DOHH2 (cell line): ENCODE data around the gene TGDS.

ENCODE experiments used
- H3F3A ChIP-seq: fragments of 200-600 bp; sonication (generic), shearing (Covaris generic); 2 replicates; pipeline ENCODE4 v1.6.0; 2016; ENCODE audit warnings: antibody characterized with exemption, mild to moderate bottlenecking; ENCODE audit not compliant: control insufficient read depth, insufficient read depth
- H3K27ac ChIP-seq: fragments of 200-600 bp; sonication (generic); 2 replicates; pipeline ENCODE4 v1.5.1; 2014; ENCODE audit warnings: low read depth, mild to moderate bottlenecking, low read length, moderate library complexity
- H3K27me3 ChIP-seq: fragments of 200-600 bp; sonication (generic); 2 replicates; pipeline ENCODE4 v1.6.1; 2014; ENCODE audit warnings: mild to moderate bottlenecking, low read length, mixed read lengths; ENCODE audit not compliant: control insufficient read depth
- H3K36me3 ChIP-seq: fragments of 200-600 bp; sonication (generic); 2 replicates; pipeline ENCODE4 v1.6.1; 2014; ENCODE audit warnings: mild to moderate bottlenecking, low read length, moderate library complexity, mixed read lengths; ENCODE audit not compliant: control insufficient read depth
- H3K4me1 ChIP-seq: fragments of 200-600 bp; sonication (generic); 2 replicates; pipeline ENCODE4 v1.6.1; 2014; ENCODE audit warnings: mild to moderate bottlenecking, low read length, mixed read lengths; ENCODE audit not compliant: control insufficient read depth
- H3K4me2 ChIP-seq: fragments of 200-600 bp; sonication (generic); 2 replicates; pipeline ENCODE4 v1.6.0; 2014; ENCODE audit warnings: mild to moderate bottlenecking, low read length, moderate library complexity
- H3K4me3 ChIP-seq: fragments of 200-600 bp; sonication (generic); 2 replicates; pipeline ENCODE4 v1.5.1; 2014; ENCODE audit warnings: mild to moderate bottlenecking, low read length, mixed read lengths
- H3K79me2 ChIP-seq: fragments of 200-600 bp; sonication (generic); 2 replicates; pipeline ENCODE4 v1.6.1; 2014; ENCODE audit warnings: mild to moderate bottlenecking, low read length, mixed read lengths; ENCODE audit not compliant: control insufficient read depth
- H3K9me2 ChIP-seq: fragments of 200-600 bp; sonication (generic); replicated peaks from 2 replicates; pipeline ENCODE4 v1.6.1; 2014; ENCODE audit warnings: mild to moderate bottlenecking, low read length, mixed read lengths; ENCODE audit not compliant: control insufficient read depth
- H3K9me3 ChIP-seq: fragments of 200-600 bp; sonication (generic); 2 replicates; pipeline ENCODE4 v1.6.1; 2014; ENCODE audit warnings: antibody characterized with exemption, low read length, mixed read lengths; ENCODE audit not compliant: control insufficient read depth, insufficient read depth
- H4K20me1 ChIP-seq: fragments of 200-600 bp; sonication (generic); 2 replicates; pipeline ENCODE4 v1.6.0; 2014; ENCODE audit warnings: low read depth, mild to moderate bottlenecking, antibody characterized with exemption, low read length, moderate library complexity; ENCODE audit not compliant: control insufficient read depth, insufficient read depth
- EZH2phosphoT487 ChIP-seq: fragments of 200-600 bp; sonication (generic); IDR thresholded peaks from 2 replicates; pipeline ENCODE4 v1.6.1; 2017; ENCODE audit warnings: borderline replicate concordance, mild to moderate bottlenecking, antibody characterized with exemption, low read length, moderate library complexity, mixed read lengths
- TF ChIP-seq, protein P1 (sequence below): fragments of 200-600 bp; sonication (generic); IDR thresholded peaks from one replicate; pipeline ENCODE4 v1.5.1; 2014; ENCODE audit warnings: antibody characterized with exemption, mild to moderate bottlenecking, low read depth, low read length; ENCODE audit not compliant: poor library complexity, severe bottlenecking

The TGDS gene

DNA sequence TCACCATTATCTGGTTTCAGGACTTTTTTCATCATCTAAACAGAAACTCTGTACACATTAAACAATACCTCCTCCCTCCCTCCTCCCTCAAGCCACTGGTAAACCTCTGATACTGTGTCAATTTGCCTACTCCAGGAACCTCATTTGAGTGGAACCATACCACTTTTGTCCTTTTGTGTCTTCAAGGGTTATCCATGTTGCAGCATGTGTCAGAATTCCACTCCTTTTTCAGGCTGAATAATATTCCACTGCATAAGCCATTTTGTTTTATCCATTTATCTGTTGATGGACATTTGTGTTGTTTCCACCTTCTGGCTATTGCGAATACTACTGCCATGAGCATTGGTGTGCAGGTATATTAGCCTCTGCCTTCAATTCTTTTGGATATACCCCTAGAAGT, 27.5 kb downstream of the TGDS start:
- no peaks in the 10 kb centered on the region for H3K4me1 ChIP-seq
- no peak overlapping the region for H3K27ac ChIP-seq
- no peak overlapping the region for H3K4me2 ChIP-seq
- H3K9me3 ChIP-seq = no peaks in the 10 kb centered on the region
- TF ChIP-seq EZH2phosphoT487 = no peak
- TF ChIP-seq, protein P1, sequence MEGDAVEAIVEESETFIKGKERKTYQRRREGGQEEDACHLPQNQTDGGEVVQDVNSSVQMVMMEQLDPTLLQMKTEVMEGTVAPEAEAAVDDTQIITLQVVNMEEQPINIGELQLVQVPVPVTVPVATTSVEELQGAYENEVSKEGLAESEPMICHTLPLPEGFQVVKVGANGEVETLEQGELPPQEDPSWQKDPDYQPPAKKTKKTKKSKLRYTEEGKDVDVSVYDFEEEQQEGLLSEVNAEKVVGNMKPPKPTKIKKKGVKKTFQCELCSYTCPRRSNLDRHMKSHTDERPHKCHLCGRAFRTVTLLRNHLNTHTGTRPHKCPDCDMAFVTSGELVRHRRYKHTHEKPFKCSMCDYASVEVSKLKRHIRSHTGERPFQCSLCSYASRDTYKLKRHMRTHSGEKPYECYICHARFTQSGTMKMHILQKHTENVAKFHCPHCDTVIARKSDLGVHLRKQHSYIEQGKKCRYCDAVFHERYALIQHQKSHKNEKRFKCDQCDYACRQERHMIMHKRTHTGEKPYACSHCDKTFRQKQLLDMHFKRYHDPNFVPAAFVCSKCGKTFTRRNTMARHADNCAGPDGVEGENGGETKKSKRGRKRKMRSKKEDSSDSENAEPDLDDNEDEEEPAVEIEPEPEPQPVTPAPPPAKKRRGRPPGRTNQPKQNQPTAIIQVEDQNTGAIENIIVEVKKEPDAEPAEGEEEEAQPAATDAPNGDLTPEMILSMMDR = no peak
- no peaks in the 10 kb centered on the region for H3K9me2 ChIP-seq
- H3K27me3 ChIP-seq = no peaks in the 10 kb centered on the region
- no peaks in the 10 kb centered on the region for H4K20me1 ChIP-seq
- no peaks in the 10 kb centered on the region for H3K79me2 ChIP-seq
- H3F3A ChIP-seq = no peaks in the 10 kb centered on the region
- peaks cover 29% of the 10 kb centered on the region for H3K36me3 ChIP-seq
- H3K4me3 ChIP-seq = no peak overlapping the region

DNA sequence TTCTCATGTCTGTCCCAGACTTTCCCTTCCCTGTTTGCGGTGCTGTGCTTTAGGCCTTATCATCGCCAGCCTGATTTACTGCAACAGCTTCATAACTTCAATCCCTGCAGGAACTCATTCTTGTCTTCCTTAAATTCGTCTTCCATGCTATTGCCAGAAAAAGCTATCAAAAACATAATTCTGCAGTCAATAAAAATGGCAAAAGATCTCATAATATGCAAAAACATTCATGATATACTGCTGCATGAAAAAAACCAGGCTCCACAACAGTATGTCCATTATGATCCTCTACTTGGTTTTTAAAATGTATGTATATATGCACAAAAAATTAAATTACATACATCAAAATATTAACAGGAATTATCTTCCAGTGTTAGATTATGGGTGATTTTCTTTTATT, 28.4 kb downstream of the TGDS start:
- Histone ChIP-seq H3K27ac (no peak overlapping the region), H3F3A (no peaks in the 10 kb centered on the region), H3K9me2 (no peaks in the 10 kb centered on the region), H3K9me3 (no peaks in the 10 kb centered on the region), H3K4me3 (no peak overlapping the region), H3K79me2 (no peaks in the 10 kb centered on the region), H3K36me3 (peaks cover 20% of the 10 kb centered on the region), H3K4me1 (no peaks in the 10 kb centered on the region), H3K4me2 (no peak overlapping the region), H4K20me1 (no peaks in the 10 kb centered on the region), H3K27me3 (no peaks in the 10 kb centered on the region)
- TF ChIP-seq, protein P1 = no peak
- TF ChIP-seq EZH2phosphoT487 = no peak

DNA sequence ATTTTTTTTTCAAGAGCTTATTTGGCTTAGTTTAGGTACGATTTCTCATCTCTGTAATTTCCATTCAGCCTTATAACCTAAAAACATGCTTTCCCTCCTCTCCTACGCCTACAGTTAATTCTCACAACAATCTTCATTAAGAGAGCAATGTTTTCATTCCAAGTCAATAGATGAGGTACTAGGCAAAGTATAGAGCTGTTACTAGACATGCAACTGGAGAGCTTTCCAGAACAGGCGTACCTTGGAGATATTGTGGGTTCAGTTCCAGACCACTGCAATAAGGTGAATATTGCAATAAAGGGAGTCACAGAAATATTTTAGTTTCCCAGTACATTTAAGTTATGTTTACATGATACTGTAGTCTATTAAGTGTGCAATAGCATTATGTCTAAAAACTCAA, 34.8 kb downstream of the TGDS start:
- Histone ChIP-seq H3K4me3 (no peak overlapping the region), H3K27me3 (no peaks in the 10 kb centered on the region), H3K36me3 (no peaks in the 10 kb centered on the region), H3K4me2 (no peak overlapping the region), H3F3A (no peaks in the 10 kb centered on the region), H4K20me1 (no peaks in the 10 kb centered on the region), H3K4me1 (no peaks in the 10 kb centered on the region), H3K9me2 (no peaks in the 10 kb centered on the region), H3K9me3 (no peaks in the 10 kb centered on the region), H3K79me2 (no peaks in the 10 kb centered on the region), H3K27ac (no peak overlapping the region)
- TF ChIP-seq EZH2phosphoT487 = no peak
- TF ChIP-seq, protein P1 = no peak

DNA sequence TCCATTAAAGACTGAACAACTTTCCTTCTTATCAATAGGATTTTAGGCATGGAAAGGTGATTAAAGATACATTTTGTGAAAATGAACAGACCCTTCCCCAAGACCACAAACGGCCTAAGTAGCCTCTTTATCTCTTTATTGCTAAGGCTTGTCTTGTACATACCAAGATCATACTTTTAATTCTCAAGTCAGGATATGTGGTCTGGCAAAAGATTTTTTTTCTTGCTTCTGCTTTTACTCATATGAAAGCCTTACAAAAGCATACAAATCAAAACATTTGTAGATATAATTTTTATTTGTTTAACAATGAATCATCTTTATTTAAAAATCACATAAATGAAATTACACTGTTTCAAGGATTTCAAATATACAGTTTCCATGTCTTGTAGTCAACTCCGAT, 35.8 kb downstream of the TGDS start:
- Histone ChIP-seq H3F3A (no peaks in the 10 kb centered on the region), H3K36me3 (no peaks in the 10 kb centered on the region), H3K79me2 (no peaks in the 10 kb centered on the region), H3K27ac (no peak overlapping the region), H3K4me3 (no peak overlapping the region), H3K4me2 (no peak overlapping the region), H3K9me2 (no peaks in the 10 kb centered on the region), H3K4me1 (no peaks in the 10 kb centered on the region), H3K27me3 (no peaks in the 10 kb centered on the region), H4K20me1 (no peaks in the 10 kb centered on the region), H3K9me3 (no peaks in the 10 kb centered on the region)
- TF ChIP-seq, protein P1 = no peak
- no peak for TF ChIP-seq EZH2phosphoT487
